MM.1S (cell line): ENCODE data around the gene TUBB2A.
"Not testable (repeated sequence)": the region's sequence is repeated elsewhere in the genome, so short reads cannot be mapped to it uniquely, and the experiment has no call there.

ENCODE experiments used
- DNase-seq: peaks from one replicate; pipeline ENCODE4 v3.0.0-alpha.2; 2015
- H2AFZ ChIP-seq: fragments of 300-600 bp; sonication (generic); 2 replicates; pipeline ENCODE4 v1.6.0; 2016; ENCODE audit warnings: antibody characterized with exemption, low read length
- H3F3A ChIP-seq: fragments of 300-600 bp; sonication (generic); 2 replicates; pipeline ENCODE4 v1.6.1; 2016; ENCODE audit warnings: mild to moderate bottlenecking, antibody characterized with exemption, low read length, moderate library complexity, mixed read lengths; ENCODE audit not compliant: insufficient read depth
- H3K27ac ChIP-seq: fragments of 300-600 bp; sonication (generic); 2 replicates; pipeline ENCODE4 v1.5.1; 2016; ENCODE audit warnings: mild to moderate bottlenecking, low read length
- H3K27me3 ChIP-seq: fragments of 300-600 bp; sonication (generic); replicated peaks from 2 replicates; pipeline ENCODE4 v1.6.0; 2016; ENCODE audit warnings: low read length; ENCODE audit not compliant: insufficient read depth
- H3K36me3 ChIP-seq: fragments of 300-600 bp; sonication (generic); replicated peaks from 2 replicates; pipeline ENCODE4 v1.6.1; 2016; ENCODE audit warnings: mild to moderate bottlenecking, low read length, mixed read lengths; ENCODE audit not compliant: insufficient read depth
- H3K4me1 ChIP-seq: fragments of 300-600 bp; sonication (generic); 2 replicates; pipeline ENCODE4 v1.6.1; 2016; ENCODE audit warnings: low read length, mixed read lengths
- H3K4me2 ChIP-seq: fragments of 300-600 bp; sonication (generic); 2 replicates; pipeline ENCODE4 v1.6.0; 2016; ENCODE audit warnings: low read depth, low read length
- H3K4me3 ChIP-seq: fragments of 300-600 bp; sonication (generic); 2 replicates; pipeline ENCODE4 v1.5.1; 2016; ENCODE audit warnings: low read length, mixed read lengths
- H3K79me2 ChIP-seq: fragments of 300-600 bp; sonication (generic); 2 replicates; pipeline ENCODE4 v1.6.1; 2016; ENCODE audit warnings: mixed run types, low read length, mixed read lengths
- H3K9ac ChIP-seq: fragments of 300-600 bp; sonication (generic); 2 replicates; pipeline ENCODE4 v1.6.1; 2016; ENCODE audit warnings: low read length, mixed read lengths
- H3K9me2 ChIP-seq: fragments of 300-600 bp; sonication (generic); replicated peaks from 2 replicates; pipeline ENCODE4 v1.6.1; 2016; ENCODE audit warnings: mild to moderate bottlenecking, low read length, mixed read lengths; ENCODE audit not compliant: insufficient read depth
- H3K9me3 ChIP-seq: fragments of 300-600 bp; sonication (generic); replicated peaks from 2 replicates; pipeline ENCODE4 v1.6.1; 2016; ENCODE audit warnings: mild to moderate bottlenecking, low read length, mixed read lengths; ENCODE audit not compliant: insufficient read depth
- H4K20me1 ChIP-seq: fragments of 300-600 bp; sonication (generic); 2 replicates; pipeline ENCODE4 v1.6.1; 2016; ENCODE audit warnings: mild to moderate bottlenecking, low read length, moderate library complexity, mixed read lengths; ENCODE audit not compliant: insufficient read depth
- EZH2 ChIP-seq: fragments of 300-600 bp; sonication (generic); optimal IDR thresholded peaks from 2 replicates; pipeline ENCODE3; 2017; ENCODE audit warnings: low read depth, mild to moderate bottlenecking, antibody characterized with exemption, low read length, mixed read lengths
- EZH2phosphoT487 ChIP-seq: fragments of 300-600 bp; sonication (generic); IDR thresholded peaks from 2 replicates; pipeline ENCODE4 v1.6.1; 2018; ENCODE audit warnings: antibody characterized with exemption, low read length
- TF ChIP-seq, protein P1 (sequence below): fragments of 300-600 bp; sonication (generic); IDR thresholded peaks from 2 replicates; pipeline ENCODE4 v1.5.1; 2016; ENCODE audit warnings: antibody characterized with exemption, low read length, mixed read lengths

Gene TUBB2A

GRCh38 chr6:3138341-3138740, 19.0 kb downstream of the TUBB2A start:
- H3K9ac ChIP-seq, result no peak overlapping the region
- H3K4me2 ChIP-seq, result no peak overlapping the region
- H3K27me3 ChIP-seq, result no peaks in the 10 kb centered on the region
- H3K9me2 ChIP-seq, result no peaks in the 10 kb centered on the region
- H3K36me3 ChIP-seq, result no peaks in the 10 kb centered on the region
- no peaks in the 10 kb centered on the region for H3K4me1 ChIP-seq
- DNase-seq, result no peak
- TF ChIP-seq, protein P1, sequence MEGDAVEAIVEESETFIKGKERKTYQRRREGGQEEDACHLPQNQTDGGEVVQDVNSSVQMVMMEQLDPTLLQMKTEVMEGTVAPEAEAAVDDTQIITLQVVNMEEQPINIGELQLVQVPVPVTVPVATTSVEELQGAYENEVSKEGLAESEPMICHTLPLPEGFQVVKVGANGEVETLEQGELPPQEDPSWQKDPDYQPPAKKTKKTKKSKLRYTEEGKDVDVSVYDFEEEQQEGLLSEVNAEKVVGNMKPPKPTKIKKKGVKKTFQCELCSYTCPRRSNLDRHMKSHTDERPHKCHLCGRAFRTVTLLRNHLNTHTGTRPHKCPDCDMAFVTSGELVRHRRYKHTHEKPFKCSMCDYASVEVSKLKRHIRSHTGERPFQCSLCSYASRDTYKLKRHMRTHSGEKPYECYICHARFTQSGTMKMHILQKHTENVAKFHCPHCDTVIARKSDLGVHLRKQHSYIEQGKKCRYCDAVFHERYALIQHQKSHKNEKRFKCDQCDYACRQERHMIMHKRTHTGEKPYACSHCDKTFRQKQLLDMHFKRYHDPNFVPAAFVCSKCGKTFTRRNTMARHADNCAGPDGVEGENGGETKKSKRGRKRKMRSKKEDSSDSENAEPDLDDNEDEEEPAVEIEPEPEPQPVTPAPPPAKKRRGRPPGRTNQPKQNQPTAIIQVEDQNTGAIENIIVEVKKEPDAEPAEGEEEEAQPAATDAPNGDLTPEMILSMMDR, result no peak
- TF ChIP-seq EZH2 (no peak), EZH2phosphoT487 (no peak)
- H3K4me3 ChIP-seq, result no peak overlapping the region
- no peaks in the 10 kb centered on the region for H3K79me2 ChIP-seq
- H4K20me1 ChIP-seq, result no peaks in the 10 kb centered on the region
- no peak overlapping the region for H3K27ac ChIP-seq
- no peaks in the 10 kb centered on the region for H3K9me3 ChIP-seq
- no peak overlapping the region for H2AFZ ChIP-seq
- H3F3A ChIP-seq, result no peaks in the 10 kb centered on the region

- not testable (repeated sequence) for H3K9ac ChIP-seq, H3K4me1 ChIP-seq, H3K4me2 ChIP-seq, H4K20me1 ChIP-seq, H3F3A ChIP-seq, H3K27me3 ChIP-seq, H3K27ac ChIP-seq, H2AFZ ChIP-seq, H3K79me2 ChIP-seq, H3K9me2 ChIP-seq, H3K4me3 ChIP-seq, DNase-seq, H3K36me3 ChIP-seq, H3K9me3 ChIP-seq
Observed at GRCh38 chr6:3137873-3138272, 19.5 kb downstream of the TUBB2A start.

GRCh38 chr6:3137057-3137777, 20.1 kb downstream of the TUBB2A start:
- Histone ChIP-seq H3K9me3 (no peaks in the 10 kb centered on the region), H3K79me2 (no peaks in the 10 kb centered on the region), H3K9ac (no peak overlapping the region), H4K20me1 (no peaks in the 10 kb centered on the region), H3K4me3 (no peak overlapping the region), H3K27ac (no peak overlapping the region), H2AFZ (no peak overlapping the region), H3K9me2 (no peaks in the 10 kb centered on the region), H3K36me3 (no peaks in the 10 kb centered on the region), H3K4me2 (no peak overlapping the region), H3K27me3 (no peaks in the 10 kb centered on the region), H3K4me1 (no peaks in the 10 kb centered on the region), H3F3A (no peaks in the 10 kb centered on the region)
- TF ChIP-seq, protein P1, result no peak
- TF ChIP-seq EZH2 (no peak), EZH2phosphoT487 (no peak)
- DNase-seq, result no peak

DNA sequence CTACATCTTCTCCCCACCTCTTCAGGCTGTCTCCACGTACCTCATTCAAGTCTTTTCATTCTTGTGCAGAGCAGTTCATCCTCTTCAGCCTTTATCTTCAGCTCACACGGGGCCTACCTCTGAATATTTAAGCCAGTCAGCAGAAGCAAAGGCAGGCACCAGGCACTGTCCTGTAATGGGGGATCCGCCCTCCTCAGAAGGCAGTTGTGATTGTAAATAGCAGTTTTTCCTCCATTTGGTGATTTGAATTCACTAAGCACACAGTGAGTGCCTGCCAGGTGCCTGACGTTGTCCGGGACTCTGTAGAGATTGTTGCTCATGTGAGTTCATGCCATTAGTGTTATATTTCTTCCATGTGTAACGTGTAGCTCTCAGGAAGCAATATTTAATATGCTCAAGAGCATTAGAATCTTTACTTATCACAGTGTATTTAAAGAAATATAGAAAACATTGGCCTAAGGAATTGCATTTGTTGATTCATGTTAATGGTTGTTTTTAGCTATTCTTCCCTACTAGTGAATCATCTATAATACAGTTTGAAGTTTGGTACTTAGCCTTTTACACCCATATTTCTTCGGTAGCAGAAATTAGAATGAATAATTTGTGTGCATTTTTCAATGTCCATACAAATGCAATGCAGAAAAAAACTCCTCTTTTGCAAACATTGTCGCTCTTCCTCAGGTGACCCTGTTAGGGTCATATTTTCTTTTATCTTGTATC, 20.9 kb downstream of the TUBB2A start:
- Histone ChIP-seq H3K4me1 (no peaks in the 10 kb centered on the region), H3K36me3 (no peaks in the 10 kb centered on the region), H3K9ac (no peak overlapping the region), H4K20me1 (no peaks in the 10 kb centered on the region), H3K4me3 (no peak overlapping the region), H2AFZ (no peak overlapping the region), H3K4me2 (no peak overlapping the region), H3K9me3 (no peaks in the 10 kb centered on the region), H3K27me3 (no peaks in the 10 kb centered on the region), H3K79me2 (no peaks in the 10 kb centered on the region), H3K9me2 (no peaks in the 10 kb centered on the region), H3F3A (no peaks in the 10 kb centered on the region), H3K27ac (no peak overlapping the region)
- TF ChIP-seq EZH2phosphoT487 (no peak), EZH2 (no peak)
- TF ChIP-seq, protein P1, result no peak
- no peak for DNase-seq
